Neural progenitor cell (in vitro differentiated cells): Measurements from ENCODE around the gene RNU1-4. TPM values are rescaled to one million over a fixed set of nuclear protein-coding genes. Genes with fewer than 3 reads are reported as not detected.
A peak's percentile ranks its signal among the peaks of the same experiment; 100 is the strongest.
"Not testable (repeated sequence)": the region's sequence is repeated elsewhere in the genome, so short reads cannot be mapped to it uniquely, and the experiment has no call there.

Experiments used
- DNase-seq: peaks from one replicate; pipeline ENCODE4 v3.0.0-alpha.2; 2016; ENCODE audit warnings: low spot score
- H2AFZ ChIP-seq: fragments of 200-600 bp; sonication (generic); replicated peaks from 2 replicates; pipeline ENCODE4 v1.6.1; 2016; ENCODE audit warnings: antibody characterized with exemption
- H3F3A ChIP-seq: fragments of 200-600 bp; sonication (generic); 2 replicates; pipeline ENCODE4 v1.6.1; 2016; ENCODE audit warnings: antibody characterized with exemption, low read depth
- H3K27ac ChIP-seq: fragments of 200-600 bp; sonication (generic); 2 replicates; pipeline ENCODE4 v1.5.1; 2016; ENCODE audit warnings: mild to moderate bottlenecking
- H3K27me3 ChIP-seq: fragments of 200-600 bp; sonication (generic); 2 replicates; pipeline ENCODE4 v1.6.1; 2016; ENCODE audit warnings: mild to moderate bottlenecking, moderate library complexity
- H3K36me3 ChIP-seq: fragments of 200-600 bp; sonication (generic); 2 replicates; pipeline ENCODE4 v1.5.1; 2016
- H3K4me1 ChIP-seq: fragments of 200-600 bp; sonication (generic); 2 replicates; pipeline ENCODE4 v1.6.1; 2016; ENCODE audit warnings: mixed run types
- H3K4me2 ChIP-seq: fragments of 200-600 bp; sonication (generic); 2 replicates; pipeline ENCODE4 v1.6.1; 2016
- H3K4me3 ChIP-seq: fragments of 200-600 bp; sonication (generic); 2 replicates; pipeline ENCODE4 v1.5.1; 2016
- H3K79me2 ChIP-seq: fragments of 200-600 bp; sonication (generic); 2 replicates; pipeline ENCODE4 v1.6.1; 2016; ENCODE audit warnings: low read depth
- H3K9ac ChIP-seq: fragments of 200-600 bp; sonication (generic); 2 replicates; pipeline ENCODE4 v1.6.1; 2016
- H3K9me3 ChIP-seq: fragments of 200-600 bp; sonication (generic); 2 replicates; pipeline ENCODE4 v1.5.1; 2016; ENCODE audit warnings: low read depth
- H4K20me1 ChIP-seq: fragments of 200-600 bp; sonication (generic); 2 replicates; pipeline ENCODE4 v1.6.1; 2016; ENCODE audit warnings: low read depth
- H3K27ac Mint-ChIP-seq: 3 replicates; pipeline ENCODE4 v1.8.0; 2021; ENCODE audit warnings: mixed read lengths
- H3K27me3 Mint-ChIP-seq: 2 replicates; pipeline ENCODE4 v1.8.0; 2022; ENCODE audit warnings: low read depth, mild to moderate bottlenecking, inconsistent platforms, moderate library complexity, mixed read lengths; ENCODE audit not compliant: insufficient read depth
- H3K36me3 Mint-ChIP-seq: 3 replicates; pipeline ENCODE4 v1.8.0; 2021; ENCODE audit warnings: mixed read lengths
- H3K4me1 Mint-ChIP-seq: 3 replicates; pipeline ENCODE4 v1.8.0; 2021; ENCODE audit warnings: mixed read lengths
- H3K4me3 Mint-ChIP-seq: 3 replicates; pipeline ENCODE4 v1.8.0; 2021; ENCODE audit warnings: mild to moderate bottlenecking, moderate library complexity, mixed read lengths
- H3K9me3 Mint-ChIP-seq: 3 replicates; pipeline ENCODE4 v1.8.0; 2020; ENCODE audit warnings: mixed read lengths
- total RNA-seq: library from RNA; depleted of rRNA; stranded (reverse); fragments of >200 nt; gene quantifications from 2 replicates; pipeline ENCODE4 v1.2.3, GENCODE V29; 2015; ENCODE audit warnings: low replicate concordance

RNU1-4 gene
- total RNA-seq, 1 donor from 2014 or later = under 0.01 TPM

DNA sequence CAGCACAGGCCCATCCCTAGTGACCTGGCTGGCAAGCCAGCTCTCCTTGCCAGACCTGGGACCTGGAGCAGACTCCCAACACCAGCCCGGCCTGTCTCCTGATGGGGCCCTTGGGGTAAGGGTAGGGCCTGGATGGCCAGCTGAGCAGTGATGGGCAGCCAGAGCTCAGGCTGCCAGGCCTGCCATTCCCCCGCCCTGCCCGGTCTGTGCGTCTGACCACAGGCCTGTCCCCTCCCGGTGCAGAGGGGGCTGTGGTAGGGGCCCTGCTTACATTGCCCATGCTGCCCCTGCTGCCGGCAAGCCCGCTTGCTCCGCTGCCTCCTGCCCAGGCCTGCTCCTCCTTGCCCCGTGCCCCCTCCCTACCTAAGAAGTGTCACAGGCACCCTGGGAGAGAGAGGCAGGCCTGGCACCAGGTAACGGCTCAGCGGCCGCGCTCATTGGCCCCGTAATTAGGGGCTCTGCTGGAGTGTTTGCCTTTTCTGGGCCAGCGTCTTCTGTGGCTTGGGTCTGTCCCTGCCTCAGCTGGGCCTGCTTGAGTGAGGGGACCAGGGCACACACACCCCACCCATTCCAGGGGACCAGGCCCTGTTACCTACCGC lies 35.7 kb upstream of the RNU1-4 start:
- peaks cover 12% of the 10 kb centered on the region for H3K27me3 ChIP-seq
- H3K4me1 ChIP-seq, H3K4me1 Mint-ChIP-seq, H3K4me3 Mint-ChIP-seq, H3K79me2 ChIP-seq, H3K4me2 ChIP-seq, H3K27ac Mint-ChIP-seq, H3K36me3 ChIP-seq, DNase-seq, H3K36me3 Mint-ChIP-seq, H3F3A ChIP-seq, H3K4me3 ChIP-seq, H2AFZ ChIP-seq, H3K9ac ChIP-seq, H3K27me3 Mint-ChIP-seq, H3K9me3 Mint-ChIP-seq, H3K27ac ChIP-seq, H4K20me1 ChIP-seq, H3K9me3 ChIP-seq: not testable (repeated sequence)

DNA sequence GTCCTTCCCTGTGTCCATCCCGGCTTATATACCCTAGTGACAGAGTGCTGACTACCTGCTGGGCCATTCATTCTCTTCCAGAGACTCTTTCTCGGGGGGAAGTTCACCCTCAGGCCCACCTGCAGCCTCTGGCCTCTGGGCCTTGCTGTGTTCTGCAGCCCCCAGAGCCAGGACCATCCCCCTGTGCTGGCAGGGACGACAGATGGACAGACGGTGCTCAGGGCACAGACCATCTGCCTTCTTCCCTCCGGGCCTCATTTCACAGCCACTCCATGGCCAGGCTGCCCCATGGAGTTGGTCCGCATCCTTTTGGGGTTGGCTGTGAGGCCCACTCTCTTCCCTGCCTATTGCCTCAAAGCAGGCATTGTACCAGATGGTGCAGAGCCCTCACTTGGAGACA lies 34.0 kb upstream of the RNU1-4 start:
- not testable (repeated sequence) for H3F3A ChIP-seq, H3K4me1 Mint-ChIP-seq, H3K4me3 ChIP-seq, H3K27me3 Mint-ChIP-seq, H3K4me3 Mint-ChIP-seq, H3K27ac ChIP-seq, H3K4me2 ChIP-seq, H3K9me3 ChIP-seq, H3K36me3 Mint-ChIP-seq, H4K20me1 ChIP-seq, H3K36me3 ChIP-seq, H3K27me3 ChIP-seq, H3K9ac ChIP-seq, H2AFZ ChIP-seq, H3K4me1 ChIP-seq, H3K79me2 ChIP-seq, H3K9me3 Mint-ChIP-seq, DNase-seq, H3K27ac Mint-ChIP-seq

DNA sequence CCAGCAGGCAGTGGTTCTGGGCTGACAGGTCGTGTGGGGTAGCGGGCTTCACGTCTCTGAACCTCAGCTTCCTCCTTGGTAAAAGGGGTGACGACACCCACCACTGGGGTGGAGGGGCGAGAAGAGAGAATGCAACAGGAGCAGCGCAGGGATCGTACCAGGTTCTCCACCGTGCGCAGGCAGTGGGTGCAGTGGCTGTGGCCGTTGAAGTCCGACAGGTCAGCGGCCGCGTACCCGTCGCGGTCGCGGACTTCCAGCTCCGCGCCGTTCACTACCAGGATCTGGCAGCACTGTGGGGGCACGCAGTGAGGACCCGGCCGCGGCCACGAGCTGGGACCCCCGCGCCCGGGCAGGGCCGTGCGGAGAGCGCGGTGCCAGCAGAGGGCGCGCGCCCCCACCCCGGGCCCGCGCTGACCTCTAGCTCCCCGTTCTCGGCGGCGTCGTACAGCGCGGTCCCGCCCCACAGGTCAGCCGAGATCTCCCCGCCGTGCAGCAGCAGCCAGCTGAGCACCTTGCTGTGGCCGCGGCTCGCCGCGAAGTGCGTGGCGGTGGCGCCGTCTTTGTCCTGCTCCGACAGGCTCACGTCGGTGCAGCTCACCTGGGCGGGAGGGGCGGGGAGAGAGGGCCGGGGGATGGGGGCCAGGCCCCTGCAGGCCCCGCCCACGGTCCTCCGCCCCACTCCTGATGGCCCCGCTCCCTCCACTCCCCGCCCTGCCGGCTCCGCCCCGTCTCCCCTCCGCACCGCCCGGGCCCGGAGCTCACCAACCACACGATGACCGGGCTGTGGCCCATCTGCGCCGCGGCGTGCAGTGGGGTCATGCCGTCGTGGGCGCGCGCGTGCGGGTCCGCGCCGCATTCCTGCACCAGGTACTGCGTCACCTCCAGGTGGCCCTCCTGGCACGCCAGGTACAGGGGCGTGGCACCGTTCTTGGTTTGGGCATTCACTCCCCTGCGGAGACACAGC lies 32.9 kb upstream of the RNU1-4 start:
- H3K27me3 Mint-ChIP-seq, H3K9me3 ChIP-seq, H3F3A ChIP-seq, H3K4me1 Mint-ChIP-seq, H4K20me1 ChIP-seq, H3K27me3 ChIP-seq, H3K27ac ChIP-seq, H3K9me3 Mint-ChIP-seq, H2AFZ ChIP-seq, DNase-seq, H3K27ac Mint-ChIP-seq, H3K9ac ChIP-seq, H3K79me2 ChIP-seq, H3K4me1 ChIP-seq, H3K36me3 Mint-ChIP-seq, H3K36me3 ChIP-seq, H3K4me3 Mint-ChIP-seq: not testable (repeated sequence)
- peak overlapping the region; percentile 27 for H3K4me3 ChIP-seq
- peak overlapping the region; percentile 47 for H3K4me2 ChIP-seq

DNA sequence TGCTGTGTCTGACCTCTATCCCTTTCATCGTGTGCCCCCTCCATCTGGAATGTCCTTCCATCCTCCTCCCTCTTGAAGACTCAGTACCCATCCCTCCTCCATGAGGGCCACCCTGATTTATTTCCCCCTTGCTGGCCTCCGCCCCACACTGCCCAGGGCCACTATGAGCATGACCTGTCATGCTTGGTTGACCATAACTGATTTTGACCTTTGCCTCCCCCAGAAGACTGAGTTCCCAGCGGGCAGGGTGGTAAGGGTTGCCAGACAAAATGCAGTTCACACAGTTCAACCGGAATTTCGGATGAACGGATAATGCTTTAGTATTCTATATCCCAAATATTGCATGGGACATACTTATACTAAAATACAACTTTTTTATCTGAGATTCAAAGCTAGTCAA lies 31.6 kb upstream of the RNU1-4 start:
- not testable (repeated sequence) for H3K27ac ChIP-seq, H3K4me2 ChIP-seq, H3K4me1 Mint-ChIP-seq, H3K27ac Mint-ChIP-seq, H3K4me3 Mint-ChIP-seq, H3K9me3 Mint-ChIP-seq, H2AFZ ChIP-seq, H3K4me1 ChIP-seq, H3K9me3 ChIP-seq, H3K36me3 Mint-ChIP-seq, H3K4me3 ChIP-seq, H4K20me1 ChIP-seq, H3K27me3 ChIP-seq, H3F3A ChIP-seq, H3K27me3 Mint-ChIP-seq, H3K9ac ChIP-seq, H3K36me3 ChIP-seq, H3K79me2 ChIP-seq, DNase-seq

DNA sequence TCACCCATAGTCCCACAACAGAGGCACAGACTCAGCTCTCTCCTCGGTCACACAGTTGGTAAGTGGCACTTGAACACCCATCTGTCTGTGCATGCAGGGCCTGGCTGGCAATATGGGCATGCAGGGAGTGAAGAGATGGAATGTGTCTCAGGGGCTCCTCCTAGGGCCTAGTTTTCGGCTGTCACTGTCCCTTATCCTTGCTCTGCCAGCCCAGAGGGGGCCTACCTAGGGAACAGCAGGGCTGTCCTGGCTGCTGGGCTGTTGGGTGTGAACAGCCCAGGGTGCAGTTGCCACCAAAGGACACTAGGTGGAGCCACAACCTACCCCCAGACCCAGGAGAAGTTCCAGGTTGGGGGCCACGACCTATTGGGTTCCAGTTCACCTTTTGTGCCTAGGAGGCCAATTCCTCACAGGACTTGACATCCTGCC lies 30.6 kb upstream of the RNU1-4 start:
- not testable (repeated sequence) for H3K27ac Mint-ChIP-seq, H3K4me1 ChIP-seq, H3F3A ChIP-seq, H3K4me3 Mint-ChIP-seq, H3K9me3 Mint-ChIP-seq, H3K27ac ChIP-seq, H3K27me3 ChIP-seq, H3K9me3 ChIP-seq, DNase-seq, H3K4me3 ChIP-seq, H3K36me3 Mint-ChIP-seq, H3K4me2 ChIP-seq, H2AFZ ChIP-seq, H3K9ac ChIP-seq, H3K79me2 ChIP-seq, H3K4me1 Mint-ChIP-seq, H3K27me3 Mint-ChIP-seq, H3K36me3 ChIP-seq, H4K20me1 ChIP-seq

DNA sequence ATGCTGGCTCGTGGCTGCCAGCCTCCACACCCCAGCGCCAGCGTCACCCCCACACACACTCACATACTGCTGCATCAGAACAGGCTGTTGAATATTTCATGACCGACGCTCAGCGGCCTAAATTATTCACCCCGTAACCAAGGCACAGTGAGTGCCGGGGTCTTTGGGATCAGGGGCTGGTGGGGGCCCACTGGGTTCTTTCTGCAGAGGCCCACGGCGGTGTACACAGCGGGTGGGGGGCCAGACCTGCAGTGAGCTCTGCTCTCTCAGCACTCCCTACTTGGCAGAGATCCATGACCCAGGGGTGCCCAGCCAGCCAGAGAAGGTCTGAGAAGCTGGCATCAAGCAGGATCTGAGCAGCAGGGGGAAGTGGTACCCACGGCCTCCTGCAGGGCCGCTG lies 29.7 kb upstream of the RNU1-4 start:
- not testable (repeated sequence) for H3K4me3 Mint-ChIP-seq, H3K9ac ChIP-seq, H3K27me3 ChIP-seq, H3K79me2 ChIP-seq, H3K4me1 ChIP-seq, H3K27ac ChIP-seq, H3F3A ChIP-seq, H3K4me3 ChIP-seq, H3K9me3 Mint-ChIP-seq, H2AFZ ChIP-seq, H3K27me3 Mint-ChIP-seq, H3K36me3 Mint-ChIP-seq, H3K36me3 ChIP-seq, H4K20me1 ChIP-seq, H3K4me1 Mint-ChIP-seq, DNase-seq, H3K9me3 ChIP-seq, H3K4me2 ChIP-seq, H3K27ac Mint-ChIP-seq

DNA sequence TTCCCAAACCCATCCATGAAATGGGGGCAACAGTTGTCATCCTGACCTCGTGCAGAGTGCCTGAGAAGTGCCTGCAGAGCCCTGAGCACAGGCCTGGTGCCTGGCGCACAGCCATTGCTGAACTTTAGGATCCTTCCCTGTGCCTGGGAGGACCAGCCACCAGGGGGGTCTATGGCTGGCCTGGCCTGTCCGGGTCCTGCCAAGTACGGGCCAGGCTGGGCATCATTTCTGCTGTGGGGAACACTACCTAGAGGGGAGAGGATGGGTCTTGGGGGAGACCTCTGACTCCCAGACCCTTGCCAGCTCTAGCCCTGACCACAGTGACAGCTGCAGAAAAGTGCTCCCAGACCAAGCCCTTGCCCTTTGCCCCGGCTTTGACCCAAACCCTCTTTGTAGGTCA lies 28.2 kb upstream of the RNU1-4 start:
- H3K9ac ChIP-seq, H4K20me1 ChIP-seq, H3K4me1 ChIP-seq, DNase-seq, H3K36me3 ChIP-seq, H3F3A ChIP-seq, H3K36me3 Mint-ChIP-seq, H3K4me3 Mint-ChIP-seq, H3K4me1 Mint-ChIP-seq, H3K27me3 Mint-ChIP-seq, H3K79me2 ChIP-seq, H3K27ac ChIP-seq, H3K4me2 ChIP-seq, H3K9me3 ChIP-seq, H3K27ac Mint-ChIP-seq, H2AFZ ChIP-seq, H3K27me3 ChIP-seq, H3K4me3 ChIP-seq, H3K9me3 Mint-ChIP-seq: not testable (repeated sequence)

DNA sequence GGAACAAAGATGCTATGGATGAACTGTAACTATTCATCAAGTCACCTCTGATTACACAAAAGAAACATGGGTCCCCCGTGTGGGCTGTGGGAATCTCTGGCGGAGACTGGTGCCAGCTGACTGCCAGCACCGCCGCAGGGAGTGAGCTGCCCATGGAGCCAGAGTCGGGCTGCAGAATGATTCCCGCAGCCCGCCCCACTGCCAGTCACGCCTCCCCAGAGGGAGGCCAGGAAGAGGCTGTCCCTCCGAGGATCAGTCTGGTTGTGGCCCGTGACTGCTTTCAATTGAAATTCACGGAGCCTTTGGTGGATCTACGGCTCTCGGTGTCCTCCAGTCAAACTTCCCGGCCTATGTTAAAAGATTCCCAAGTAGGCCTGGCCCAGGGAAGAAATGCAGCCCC lies 27.7 kb upstream of the RNU1-4 start:
- H3K4me2 ChIP-seq, H3K4me1 ChIP-seq, H3K9me3 ChIP-seq, H3K27me3 Mint-ChIP-seq, H2AFZ ChIP-seq, H3K9ac ChIP-seq, H3K79me2 ChIP-seq, H3F3A ChIP-seq, H4K20me1 ChIP-seq, H3K4me3 Mint-ChIP-seq, H3K4me1 Mint-ChIP-seq, H3K27me3 ChIP-seq, DNase-seq, H3K27ac ChIP-seq, H3K36me3 ChIP-seq, H3K27ac Mint-ChIP-seq, H3K36me3 Mint-ChIP-seq, H3K9me3 Mint-ChIP-seq, H3K4me3 ChIP-seq: not testable (repeated sequence)
